ENCODE measurements around the gene PLS1.
"Not testable (repeated sequence)": the region's sequence is repeated elsewhere in the genome, so short reads cannot be mapped to it uniquely, and the experiment has no call there.

Gene PLS1

DNA sequence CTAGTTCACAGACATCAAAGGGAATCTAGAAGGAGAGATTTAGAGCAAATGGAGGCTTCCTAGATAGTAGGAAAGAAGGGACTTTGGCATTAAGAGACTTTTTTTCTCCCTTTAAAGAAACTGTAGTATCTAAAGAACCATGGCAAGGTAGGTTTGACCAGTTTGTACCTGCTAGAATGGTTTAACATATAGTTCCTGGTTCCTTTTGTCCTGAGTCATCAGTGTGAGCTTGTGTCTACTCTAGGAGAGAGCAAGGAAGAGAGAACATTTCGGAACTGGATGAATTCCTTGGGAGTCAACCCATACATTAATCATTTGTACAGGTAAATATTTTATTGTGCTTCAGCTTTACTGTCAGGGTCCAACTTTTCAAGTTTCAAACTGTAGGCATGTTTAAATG, 98.0 kb downstream of the PLS1 start:
- DNase-seq (ENCODE audit: low spot score) = no peak

DNA sequence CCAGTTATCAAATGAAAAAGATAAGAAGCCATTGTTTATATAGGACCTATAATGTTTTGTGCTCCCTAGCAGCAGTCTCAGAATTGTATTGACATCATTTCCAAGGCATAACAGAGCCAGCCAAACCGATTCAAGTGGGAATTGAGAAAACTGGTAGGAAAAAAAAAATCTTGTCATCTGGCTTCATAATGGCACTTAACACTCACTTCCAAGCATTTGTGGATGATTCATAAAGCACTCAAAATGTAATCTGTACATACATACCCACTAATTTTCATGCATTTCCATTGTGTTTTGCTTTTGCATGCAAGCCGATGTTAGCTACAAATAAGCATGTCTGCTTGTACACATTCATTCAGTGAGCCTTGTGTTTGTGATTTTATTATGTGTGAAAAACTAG, 109.0 kb downstream of the PLS1 start:
- no peak for DNase-seq (ENCODE audit: low spot score)

DNA sequence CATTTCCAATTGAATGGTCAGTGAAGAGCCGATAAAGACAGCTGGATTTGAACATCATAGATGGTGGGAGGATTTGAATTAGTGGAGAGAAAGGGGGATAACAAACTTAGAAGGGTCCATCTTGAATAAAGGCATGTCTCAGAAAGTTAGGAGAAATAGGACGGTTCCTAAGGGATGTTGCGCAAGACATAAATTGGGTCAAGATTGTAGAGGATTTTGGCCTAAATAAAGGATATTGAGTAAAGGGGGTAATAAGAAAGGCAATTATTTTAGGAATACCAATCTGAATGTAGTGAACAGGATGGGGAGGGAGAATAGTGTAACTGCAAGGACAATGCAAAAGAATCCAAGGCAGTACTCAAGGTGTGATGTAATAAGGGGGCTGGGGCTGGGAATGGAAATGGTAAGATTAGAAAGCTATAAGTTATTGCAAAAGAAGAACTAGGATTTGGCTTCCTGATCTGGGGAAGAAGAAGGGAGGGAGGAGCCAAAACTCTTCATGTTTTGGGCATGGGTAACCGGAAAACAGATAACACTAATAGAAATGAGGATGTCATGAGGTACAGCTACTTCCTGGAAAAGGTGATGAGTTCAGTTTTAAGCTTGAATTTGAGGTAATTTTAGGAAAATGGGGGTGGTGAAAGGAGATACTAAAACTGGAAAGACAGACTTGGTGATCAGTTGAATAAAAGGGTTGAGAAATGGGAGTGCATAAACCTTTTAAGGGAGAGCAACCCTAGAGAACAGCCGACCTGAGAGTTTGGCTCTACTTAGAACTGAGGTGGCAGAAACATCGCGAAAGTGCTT, 110.3 kb downstream of the PLS1 start:
- DNase-seq (ENCODE audit: low spot score) = no peak

DNA sequence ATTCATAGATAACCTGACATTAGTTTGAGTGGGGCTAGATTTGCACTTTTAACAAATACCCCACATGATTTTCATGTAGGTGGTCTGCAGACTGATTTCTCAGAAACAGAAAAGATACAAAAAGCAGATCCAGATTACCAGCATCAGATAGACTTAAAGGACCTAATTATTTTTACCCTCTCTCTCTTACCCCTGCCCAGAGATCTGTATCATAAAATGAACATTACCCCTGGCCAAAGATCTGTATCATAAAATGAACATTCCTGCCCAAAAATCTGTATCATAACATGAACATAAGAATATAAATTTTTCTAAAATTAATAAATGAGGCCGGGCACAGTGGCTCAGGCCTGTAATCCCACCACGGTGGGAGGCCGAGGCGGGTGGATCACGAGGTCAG, 113.0 kb downstream of the PLS1 start:
- DNase-seq (ENCODE audit: low spot score) = no peak

DNA sequence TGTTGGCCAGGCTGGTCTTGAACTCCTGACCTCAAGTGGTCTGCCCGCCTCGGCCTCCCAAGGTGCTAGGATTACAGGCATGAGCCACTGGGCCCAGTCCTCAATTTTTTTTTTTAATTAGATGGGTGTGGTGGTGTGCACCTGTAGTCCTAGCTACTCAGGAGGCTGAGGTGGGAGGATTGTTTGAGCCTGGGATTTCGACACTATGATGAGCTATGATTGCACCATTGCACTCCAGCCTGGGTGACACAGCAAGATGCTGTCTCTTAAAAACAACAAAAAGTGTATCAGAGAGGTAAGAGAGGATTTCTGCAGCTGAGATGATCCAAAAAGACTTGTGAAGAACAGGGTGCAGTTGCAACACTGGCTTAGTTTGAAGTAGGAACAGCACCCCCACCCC, 118.7 kb downstream of the PLS1 start:
- DNase-seq (ENCODE audit: low spot score) = not testable (repeated sequence)

DNA sequence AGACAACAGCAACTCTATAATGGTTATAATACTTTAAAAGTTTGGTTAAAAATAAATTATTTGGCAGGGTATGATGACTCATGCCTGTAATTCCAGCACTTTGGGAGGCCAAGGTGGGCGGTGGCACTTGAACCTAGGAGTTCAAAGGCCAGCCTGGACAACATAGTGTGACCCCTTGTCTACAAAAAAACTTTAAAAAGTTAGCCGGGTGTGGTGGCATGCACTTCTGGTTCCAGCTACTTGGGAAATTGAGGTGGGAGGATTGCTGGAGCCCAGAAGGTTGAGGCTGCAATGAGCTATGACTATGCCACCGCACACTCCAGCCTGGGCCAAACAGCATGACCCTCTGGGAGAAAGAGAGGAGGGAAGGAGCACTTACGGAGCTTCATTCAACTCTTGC, 119.9 kb downstream of the PLS1 start:
- no peak for DNase-seq (ENCODE audit: low spot score)

DNA sequence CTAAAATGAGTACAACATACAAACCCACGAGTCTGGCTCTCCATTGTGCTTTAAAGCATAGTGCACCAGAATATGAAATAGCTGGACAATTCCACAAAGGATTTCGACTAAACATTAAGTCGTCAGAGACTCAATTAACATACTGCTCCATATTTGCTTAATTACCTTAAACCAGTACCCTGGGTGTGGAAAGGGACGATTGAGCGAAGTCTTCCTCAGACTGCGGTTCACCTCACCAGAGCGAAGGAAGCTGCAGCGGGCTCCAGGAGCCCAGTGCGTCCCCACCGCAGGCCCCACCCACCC, 127.4 kb downstream of the PLS1 start:
- no peak for DNase-seq (ENCODE audit: low spot score)

DNA sequence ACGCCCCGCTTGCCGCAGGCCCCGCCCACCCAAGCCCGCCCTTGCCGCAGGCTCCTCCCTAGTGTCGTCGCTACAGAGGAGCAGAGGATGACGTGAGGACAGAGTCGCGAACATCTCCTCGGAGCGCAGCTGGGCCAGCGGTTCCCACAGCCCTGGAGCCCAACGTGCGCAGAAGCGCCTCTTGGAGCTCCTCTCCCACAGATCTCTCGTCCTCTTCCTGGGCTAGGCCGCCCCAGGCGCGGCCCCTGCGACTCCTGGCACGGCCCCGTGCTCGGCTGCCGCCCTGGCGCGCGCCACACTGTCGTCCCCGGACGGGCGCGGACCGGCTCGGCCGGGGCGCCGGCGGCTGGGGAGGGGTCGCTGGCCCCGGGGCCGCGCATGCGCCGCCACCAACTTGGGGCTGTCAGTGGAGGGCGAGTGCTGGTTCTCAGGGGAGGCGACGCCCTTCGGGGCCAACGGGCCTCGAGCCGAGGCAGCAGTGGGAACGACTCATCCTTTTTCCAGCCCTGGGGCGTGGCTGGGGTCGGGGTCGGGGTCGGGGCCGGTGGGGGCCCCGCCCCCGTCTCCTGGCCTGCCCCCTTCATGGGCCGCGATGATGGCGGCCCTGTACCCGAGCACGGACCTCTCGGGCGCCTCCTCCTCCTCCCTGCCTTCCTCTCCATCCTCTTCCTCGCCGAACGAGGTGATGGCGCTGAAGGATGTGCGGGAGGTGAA, 127.9 kb downstream of the PLS1 start, which contains the start of gene TRPC1:
TRPC1 (plus strand) TSS at position 67 of the 714 bp plus-strand sequence; CDS start at position 593, 526 bp downstream.
- DNase-seq (ENCODE audit: low spot score) = peak; percentile 77

DNA sequence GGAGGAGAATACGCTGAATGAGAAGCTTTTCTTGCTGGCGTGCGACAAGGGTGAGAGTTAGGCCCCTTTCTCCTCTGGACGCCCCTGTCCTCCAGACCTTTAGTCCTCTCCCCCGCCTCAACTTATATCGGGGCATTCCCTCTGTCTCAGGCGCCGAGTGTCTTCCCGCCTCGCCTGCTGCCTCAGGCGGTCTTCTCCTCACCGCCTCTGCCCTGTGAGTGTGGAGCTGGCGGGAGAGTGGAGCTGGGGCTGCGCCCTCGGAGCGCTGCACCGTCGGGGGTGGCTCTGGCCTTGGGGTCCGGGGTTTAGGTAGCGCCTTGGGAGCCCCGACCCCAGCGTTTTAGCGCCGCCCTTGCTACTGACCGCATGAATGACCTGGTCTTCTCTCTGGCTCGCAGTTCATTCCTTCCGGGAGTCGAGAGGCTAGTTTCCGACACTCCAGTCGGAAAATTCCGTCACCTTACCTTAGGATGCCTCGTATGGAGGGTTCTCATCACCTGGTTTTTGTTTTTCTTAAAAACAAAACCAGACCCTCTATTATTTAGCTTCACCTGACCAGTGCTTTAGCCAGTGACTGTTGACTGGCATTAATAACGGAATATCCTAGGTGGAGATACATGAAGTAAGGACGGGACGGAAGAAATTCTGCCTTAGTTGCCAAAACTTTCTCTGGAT, 128.6 kb downstream of the PLS1 start:
- DNase-seq (ENCODE audit: low spot score) = no peak

DNA sequence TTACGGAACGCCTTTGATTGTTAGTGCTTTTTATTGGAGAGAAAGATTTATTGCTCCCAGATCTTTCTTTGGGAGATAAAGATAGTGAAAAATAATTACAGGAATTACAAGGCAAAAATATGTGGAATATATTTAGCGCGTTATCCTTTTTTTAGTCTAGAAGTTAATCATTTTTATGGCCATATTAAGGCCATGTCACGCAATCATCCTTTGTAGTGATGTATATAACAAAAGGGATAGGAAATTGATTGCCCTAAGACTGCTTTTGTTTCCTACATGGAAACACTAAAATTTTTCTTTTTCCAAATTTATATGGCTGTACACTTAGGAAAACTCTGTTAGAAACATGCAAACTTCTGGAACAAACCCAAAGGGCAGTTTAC, 129.2 kb downstream of the PLS1 start:
- no peak for DNase-seq (ENCODE audit: low spot score)

DNA sequence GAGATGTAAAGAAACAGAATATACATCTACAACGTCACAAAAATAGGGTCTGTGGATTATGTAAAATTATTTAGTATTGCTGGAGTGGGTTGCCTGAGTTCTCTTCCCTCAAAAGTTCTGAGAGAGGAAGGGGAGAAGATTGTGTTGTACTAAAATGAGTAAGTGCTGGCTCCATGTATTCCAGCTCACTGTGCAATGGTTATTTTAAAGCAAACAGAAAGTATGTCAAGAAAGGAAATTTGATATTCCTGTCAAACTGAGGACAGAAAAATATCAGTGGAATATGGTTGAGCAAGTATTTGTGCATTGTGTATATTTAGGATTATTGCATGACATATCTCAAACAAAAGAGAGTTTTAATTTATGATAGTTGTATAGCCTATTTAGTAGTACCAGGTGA, 129.8 kb downstream of the PLS1 start:
- no peak for DNase-seq (ENCODE audit: low spot score)

DNA sequence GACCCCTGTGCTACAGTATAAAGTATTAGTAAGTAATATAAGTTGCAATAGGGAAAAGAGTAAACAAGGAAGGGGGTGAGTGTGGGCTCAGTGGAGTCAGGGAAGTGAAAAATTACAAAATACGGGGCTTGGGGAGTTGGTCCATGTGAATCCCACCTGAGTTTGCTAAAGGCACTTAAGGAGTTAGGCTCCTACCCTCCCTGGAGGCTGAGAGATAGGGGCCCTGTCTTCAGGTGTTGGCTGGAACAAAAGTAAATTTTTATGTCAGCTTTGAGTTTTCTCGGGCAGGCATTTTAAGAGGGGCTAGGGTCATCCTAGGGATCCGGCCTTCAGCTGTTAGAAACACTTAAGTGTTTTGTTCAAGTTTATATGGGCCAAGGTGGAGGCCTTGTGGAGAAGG, 135.9 kb downstream of the PLS1 start:
- no peak for DNase-seq (ENCODE audit: low spot score)

DNA sequence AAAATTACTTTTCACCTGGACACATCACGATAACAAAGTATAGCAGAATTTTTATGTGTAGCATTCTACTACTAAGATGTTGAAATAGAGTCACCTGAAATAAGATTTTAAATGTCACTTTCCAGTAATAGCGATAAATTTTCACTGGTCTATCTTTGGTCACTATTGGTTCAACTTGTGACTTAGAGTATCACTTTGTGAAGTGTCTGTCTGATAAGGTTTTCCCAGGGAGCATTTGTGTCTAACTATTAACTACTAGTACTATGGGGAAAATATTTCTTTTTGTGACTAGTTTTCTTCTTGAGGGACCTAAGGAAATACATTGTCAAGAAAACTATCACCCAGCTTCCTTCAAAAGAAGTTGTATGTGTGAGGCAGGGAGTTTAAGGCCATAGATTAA, 138.6 kb downstream of the PLS1 start:
- DNase-seq (ENCODE audit: low spot score) = no peak

DNA sequence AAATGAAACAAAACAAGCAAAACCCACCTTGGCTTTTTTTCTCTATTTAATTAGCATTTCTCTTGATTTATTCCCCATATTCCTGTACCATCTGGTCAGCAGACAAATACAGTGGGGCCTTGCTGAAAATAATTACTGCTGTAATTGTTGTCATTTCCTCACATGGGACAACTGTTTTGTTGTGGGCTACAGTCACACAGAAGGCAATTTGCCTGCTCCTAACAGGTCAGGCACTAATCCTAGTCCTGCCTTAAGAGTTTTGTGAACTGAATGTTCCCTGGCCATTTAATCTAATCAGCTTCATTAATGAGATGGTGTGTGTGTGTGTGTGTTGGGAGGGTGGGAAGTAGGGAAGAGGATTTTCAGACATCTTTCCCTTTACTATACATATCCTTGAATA, 139.3 kb downstream of the PLS1 start:
- no peak for DNase-seq (ENCODE audit: low spot score)

DNA sequence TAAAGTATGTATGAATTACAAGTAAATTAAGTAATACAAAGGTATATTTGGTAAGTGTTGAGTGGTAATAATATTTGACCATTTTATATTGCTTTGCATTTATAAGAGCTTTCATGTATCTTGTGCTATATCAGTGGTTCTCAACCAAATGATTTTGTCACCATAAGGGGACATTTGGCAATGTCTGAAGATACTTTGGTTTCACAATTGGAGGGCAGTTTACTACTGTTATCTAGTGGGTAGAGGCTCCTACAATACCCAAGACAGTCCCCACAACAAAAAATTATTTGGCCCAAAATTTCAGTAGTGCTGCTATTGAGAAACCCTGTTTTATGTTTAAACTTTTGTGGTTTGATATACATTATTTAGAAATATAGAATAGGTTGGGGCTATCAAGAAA, 142.2 kb downstream of the PLS1 start:
- no peak for DNase-seq (ENCODE audit: low spot score)

DNA sequence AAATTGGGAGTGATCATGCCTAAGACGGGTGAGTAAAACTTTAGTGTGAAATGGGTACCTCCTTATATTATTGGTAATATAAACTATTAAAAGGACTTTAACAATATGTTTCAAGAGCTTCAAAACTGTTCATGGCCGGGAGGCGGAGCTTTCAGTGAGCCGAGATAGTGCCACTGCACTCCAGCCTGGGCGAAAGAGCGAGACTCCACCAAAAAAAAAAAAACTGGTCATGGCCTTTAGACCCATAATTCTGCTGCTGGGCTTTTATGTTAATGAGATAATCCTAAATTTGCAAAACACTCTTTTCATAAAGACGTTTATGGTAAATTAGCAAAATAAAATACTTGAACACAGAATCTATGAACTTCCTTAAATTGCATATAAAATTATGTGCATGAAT, 150.5 kb downstream of the PLS1 start:
- DNase-seq (ENCODE audit: low spot score) = no peak

DNA sequence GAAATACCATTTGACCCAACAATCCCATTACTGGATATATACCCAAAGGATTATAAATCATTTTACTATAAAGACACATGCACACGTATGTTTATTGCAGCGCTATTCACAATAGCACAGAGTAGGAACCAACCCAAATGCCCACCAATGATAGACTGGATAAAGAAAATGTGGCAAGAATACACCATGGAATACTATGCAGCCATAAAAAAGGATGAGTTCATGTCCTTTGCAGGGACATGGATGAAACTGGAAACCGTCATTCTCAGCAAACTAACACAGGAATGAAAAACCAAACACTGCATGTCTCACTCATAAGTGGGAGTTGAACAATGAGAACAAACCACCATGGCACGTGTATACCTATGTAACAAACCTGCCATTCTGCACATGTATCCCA, 154.3 kb downstream of the PLS1 start:
- DNase-seq (ENCODE audit: low spot score) = not testable (repeated sequence)

DNA sequence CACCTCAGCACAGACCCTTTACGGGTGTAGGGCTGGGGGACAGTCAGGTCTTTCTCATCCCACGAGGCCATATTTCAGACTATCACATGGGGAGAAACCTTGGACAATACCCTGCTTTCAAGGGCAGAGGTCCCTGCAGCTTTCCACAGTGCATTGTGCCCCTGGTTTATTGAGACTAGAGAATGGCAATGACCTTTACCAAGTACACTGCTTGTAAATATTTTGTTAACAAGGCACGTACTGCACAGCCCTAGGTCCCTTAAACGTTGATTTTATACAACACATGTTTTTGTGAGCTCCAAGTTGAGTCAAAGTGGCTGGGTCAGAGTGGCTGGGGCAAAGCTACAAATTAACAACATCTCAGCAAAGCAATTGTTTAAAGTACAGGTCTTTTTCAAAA, 156.4 kb downstream of the PLS1 start:
- DNase-seq (ENCODE audit: low spot score) = not testable (repeated sequence)

DNA sequence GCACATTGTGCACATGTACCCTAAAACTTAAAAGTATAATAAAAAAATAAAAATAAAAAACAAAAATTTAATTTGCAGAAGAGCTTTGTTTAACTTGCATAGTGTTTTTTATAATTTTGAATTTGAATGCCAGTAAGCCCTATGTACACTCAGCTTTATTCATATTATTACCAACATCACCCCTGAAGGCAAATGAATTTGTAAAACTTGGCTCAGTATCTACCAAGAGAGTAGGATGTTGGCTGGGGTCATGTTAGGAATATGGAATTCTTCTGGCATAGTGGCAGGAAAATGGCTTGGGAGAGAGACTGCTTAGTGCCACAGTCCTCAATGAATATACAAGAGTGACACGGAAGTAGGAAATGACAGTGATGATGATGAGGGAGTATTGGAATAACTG, 158.3 kb downstream of the PLS1 start:
- DNase-seq (ENCODE audit: low spot score) = no peak
